ENCODE measurements around the gene FREY1.

GRCh38 chr11:45927332-45927683 is 20.2 kb upstream of the FREY1 start:
- TF ChIP-seq CTCF (conservative IDR thresholded peaks at IDR 0.05) (no peak), EZH2 (IDR thresholded peaks at IDR 0.05; ENCODE audit: low read depth) (no peak)

Data from PC-9 (cell line).